Measurements from ENCODE around the gene PDE6C. TPM values are rescaled to one million over a fixed set of nuclear protein-coding genes. Genes with fewer than 3 reads are reported as not detected.

PDE6C gene
- total RNA-seq, 1 donor from 2014 or later = not detected

GRCh38 chr10:93615576-93616235 is 3.4 kb downstream of the PDE6C start:
- no peak for DNase-seq (ENCODE audit: low read depth, low spot score)
- H3K36me3 Mint-ChIP-seq (ENCODE audit: low read depth) = no peaks in the 10 kb centered on the region
- H3K4me1 Mint-ChIP-seq = no peaks in the 10 kb centered on the region
- TF ChIP-seq, protein P1, sequence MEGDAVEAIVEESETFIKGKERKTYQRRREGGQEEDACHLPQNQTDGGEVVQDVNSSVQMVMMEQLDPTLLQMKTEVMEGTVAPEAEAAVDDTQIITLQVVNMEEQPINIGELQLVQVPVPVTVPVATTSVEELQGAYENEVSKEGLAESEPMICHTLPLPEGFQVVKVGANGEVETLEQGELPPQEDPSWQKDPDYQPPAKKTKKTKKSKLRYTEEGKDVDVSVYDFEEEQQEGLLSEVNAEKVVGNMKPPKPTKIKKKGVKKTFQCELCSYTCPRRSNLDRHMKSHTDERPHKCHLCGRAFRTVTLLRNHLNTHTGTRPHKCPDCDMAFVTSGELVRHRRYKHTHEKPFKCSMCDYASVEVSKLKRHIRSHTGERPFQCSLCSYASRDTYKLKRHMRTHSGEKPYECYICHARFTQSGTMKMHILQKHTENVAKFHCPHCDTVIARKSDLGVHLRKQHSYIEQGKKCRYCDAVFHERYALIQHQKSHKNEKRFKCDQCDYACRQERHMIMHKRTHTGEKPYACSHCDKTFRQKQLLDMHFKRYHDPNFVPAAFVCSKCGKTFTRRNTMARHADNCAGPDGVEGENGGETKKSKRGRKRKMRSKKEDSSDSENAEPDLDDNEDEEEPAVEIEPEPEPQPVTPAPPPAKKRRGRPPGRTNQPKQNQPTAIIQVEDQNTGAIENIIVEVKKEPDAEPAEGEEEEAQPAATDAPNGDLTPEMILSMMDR (conservative IDR thresholded peaks at IDR 0.05) = no peak
- no peak overlapping the region for H3K4me3 Mint-ChIP-seq
- H3K27ac Mint-ChIP-seq (ENCODE audit: unreplicated experiment) = no peak overlapping the region
- no peaks in the 10 kb centered on the region for H3K9me3 Mint-ChIP-seq
- peaks cover 6% of the 10 kb centered on the region for H3K27me3 Mint-ChIP-seq (ENCODE audit: low read depth)

GRCh38 chr10:93620925-93621324 is 8.6 kb downstream of the PDE6C start:
- no peak overlapping the region for H3K4me3 Mint-ChIP-seq
- no peaks in the 10 kb centered on the region for H3K9me3 Mint-ChIP-seq
- DNase-seq (ENCODE audit: low read depth, low spot score) = no peak
- no peaks in the 10 kb centered on the region for H3K36me3 Mint-ChIP-seq (ENCODE audit: low read depth)
- TF ChIP-seq, protein P1 (conservative IDR thresholded peaks at IDR 0.05) = no peak
- H3K4me1 Mint-ChIP-seq = no peaks in the 10 kb centered on the region
- no peak overlapping the region for H3K27ac Mint-ChIP-seq (ENCODE audit: unreplicated experiment)
- peaks cover 17% of the 10 kb centered on the region for H3K27me3 Mint-ChIP-seq (ENCODE audit: low read depth)

GRCh38 chr10:93622942-93623341 is 10.6 kb downstream of the PDE6C start:
- H3K9me3 Mint-ChIP-seq = no peaks in the 10 kb centered on the region
- TF ChIP-seq, protein P1 (conservative IDR thresholded peaks at IDR 0.05) = no peak
- no peak overlapping the region for H3K4me3 Mint-ChIP-seq
- no peaks in the 10 kb centered on the region for H3K36me3 Mint-ChIP-seq (ENCODE audit: low read depth)
- DNase-seq (ENCODE audit: low read depth, low spot score) = no peak
- H3K27me3 Mint-ChIP-seq (ENCODE audit: low read depth) = peaks cover 17% of the 10 kb centered on the region
- H3K4me1 Mint-ChIP-seq = no peaks in the 10 kb centered on the region
- no peak overlapping the region for H3K27ac Mint-ChIP-seq (ENCODE audit: unreplicated experiment)

DNA sequence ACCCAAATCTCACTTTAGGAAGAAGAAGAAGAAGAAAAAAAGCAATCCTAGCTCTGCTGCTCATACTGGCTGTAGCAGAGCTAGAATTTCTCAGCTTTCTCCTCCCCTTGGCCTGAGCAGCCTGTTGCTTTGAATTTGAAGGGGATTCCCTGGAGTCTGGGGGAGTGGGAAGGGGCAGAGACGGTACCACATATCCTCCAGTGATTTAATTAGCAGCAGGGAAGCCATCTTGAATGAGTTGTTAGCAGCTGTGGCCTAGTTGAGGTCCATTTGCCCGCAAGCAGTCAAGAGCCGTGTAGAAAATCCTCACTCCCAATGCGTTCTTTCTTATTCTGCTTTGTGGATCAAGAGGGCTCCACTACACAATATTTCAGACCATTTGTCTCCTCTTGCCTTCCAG is 16.5 kb downstream of the PDE6C start:
- Mint-ChIP-seq H3K27ac (ENCODE audit: unreplicated experiment) (no peak overlapping the region), H3K36me3 (ENCODE audit: low read depth) (no peaks in the 10 kb centered on the region), H3K27me3 (ENCODE audit: low read depth) (no peaks in the 10 kb centered on the region), H3K9me3 (no peaks in the 10 kb centered on the region), H3K4me3 (no peak overlapping the region), H3K4me1 (no peaks in the 10 kb centered on the region)
- TF ChIP-seq, protein P1 (conservative IDR thresholded peaks at IDR 0.05) = no peak
- DNase-seq (ENCODE audit: low read depth, low spot score) = no peak

DNA sequence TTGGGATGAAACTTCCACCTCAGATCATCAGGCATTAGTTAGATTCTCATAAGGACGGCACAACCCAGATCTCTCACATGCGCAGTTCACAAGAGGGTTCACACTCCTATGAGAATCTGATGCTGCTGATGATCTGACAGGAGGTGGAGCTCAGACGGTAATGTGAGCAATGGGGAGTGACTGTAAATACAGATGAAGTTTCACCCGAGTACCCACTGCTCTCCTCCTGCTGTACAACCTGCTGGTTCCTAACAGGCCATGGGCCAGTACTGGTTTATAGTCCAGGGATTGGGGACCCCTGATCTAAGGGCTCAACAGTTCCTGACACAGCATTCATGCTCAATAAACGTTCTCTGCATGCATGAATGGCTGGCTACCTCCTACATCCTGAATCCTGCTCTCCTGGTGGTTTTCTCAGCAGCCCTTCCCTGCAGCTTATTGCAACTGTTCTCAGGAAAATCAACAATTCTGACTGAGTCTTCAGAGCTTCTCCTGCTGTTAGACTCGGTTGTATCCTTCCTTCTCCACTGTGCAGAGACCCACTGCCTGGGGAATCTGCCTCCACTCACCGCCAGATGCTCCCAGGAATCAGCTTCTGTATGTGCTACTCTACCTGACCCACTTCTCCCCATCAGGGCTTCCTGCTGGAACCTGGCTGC is 17.4 kb downstream of the PDE6C start:
- Mint-ChIP-seq H3K4me3 (no peak overlapping the region), H3K27ac (ENCODE audit: unreplicated experiment) (no peak overlapping the region)

More for the DNA sequence above, 17.4 kb downstream of the PDE6C start:
- TF ChIP-seq, protein P1 (conservative IDR thresholded peaks at IDR 0.05) = no peak
- no peaks in the 10 kb centered on the region for H3K27me3 Mint-ChIP-seq (ENCODE audit: low read depth)
- peaks cover 3% of the 10 kb centered on the region for H3K9me3 Mint-ChIP-seq
- H3K36me3 Mint-ChIP-seq (ENCODE audit: low read depth) = no peaks in the 10 kb centered on the region
- DNase-seq (ENCODE audit: low read depth, low spot score) = no peak
- H3K4me1 Mint-ChIP-seq = no peaks in the 10 kb centered on the region

All from neural crest cell (in vitro differentiated cells).